Measurements from ENCODE around the gene CFAP99.

DNA sequence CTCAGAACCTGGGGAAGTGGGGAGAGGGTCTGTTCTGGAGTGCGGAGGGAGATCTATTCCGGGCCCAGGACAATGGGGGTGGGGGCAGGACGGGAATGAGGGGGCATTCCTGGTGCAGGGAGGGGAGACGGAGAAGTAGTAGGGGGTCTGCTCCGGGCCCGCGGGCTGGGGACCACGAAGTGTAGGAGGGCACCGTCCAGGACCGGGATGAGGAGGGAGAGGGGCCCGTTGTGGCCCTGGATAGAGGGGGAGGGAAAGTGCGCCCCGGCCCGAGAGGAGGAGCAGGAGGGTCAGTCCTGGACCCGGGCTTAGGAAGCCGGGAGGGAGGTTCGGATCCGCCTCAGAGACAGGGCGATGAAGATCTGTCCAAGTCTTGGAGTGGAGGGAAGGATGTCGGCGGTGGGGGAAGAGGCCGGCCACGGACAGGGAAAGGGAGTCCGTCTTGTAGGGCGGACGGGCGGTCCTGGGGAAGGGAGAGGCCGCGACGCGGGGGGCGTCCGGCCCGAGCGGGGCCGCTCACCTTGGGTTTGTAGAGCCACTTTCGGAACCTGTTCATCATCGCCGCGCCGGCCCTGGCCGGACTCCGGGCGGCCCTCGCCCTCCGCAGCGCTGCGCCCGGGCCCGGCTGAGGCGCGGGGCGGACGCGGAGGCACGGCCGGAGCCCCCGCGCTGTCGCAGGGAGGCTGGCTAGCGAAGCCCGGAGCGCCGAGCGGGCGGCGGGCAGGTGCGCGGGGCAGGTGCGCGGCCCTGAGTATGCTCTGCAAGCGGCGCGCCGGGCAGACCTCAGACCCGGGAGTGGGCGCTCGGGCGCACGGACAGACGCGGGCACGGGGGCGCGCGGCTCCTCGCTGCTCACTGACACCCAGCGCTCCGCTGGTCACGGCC lies 748 bp upstream of the CFAP99 start, which contains the start of gene ZFYVE28:
- peak in 1 of 3 donors; percentile 30 for TF ChIP-seq POLR2A (IDR thresholded peaks at IDR 0.05)
- TF ChIP-seq, protein P1, sequence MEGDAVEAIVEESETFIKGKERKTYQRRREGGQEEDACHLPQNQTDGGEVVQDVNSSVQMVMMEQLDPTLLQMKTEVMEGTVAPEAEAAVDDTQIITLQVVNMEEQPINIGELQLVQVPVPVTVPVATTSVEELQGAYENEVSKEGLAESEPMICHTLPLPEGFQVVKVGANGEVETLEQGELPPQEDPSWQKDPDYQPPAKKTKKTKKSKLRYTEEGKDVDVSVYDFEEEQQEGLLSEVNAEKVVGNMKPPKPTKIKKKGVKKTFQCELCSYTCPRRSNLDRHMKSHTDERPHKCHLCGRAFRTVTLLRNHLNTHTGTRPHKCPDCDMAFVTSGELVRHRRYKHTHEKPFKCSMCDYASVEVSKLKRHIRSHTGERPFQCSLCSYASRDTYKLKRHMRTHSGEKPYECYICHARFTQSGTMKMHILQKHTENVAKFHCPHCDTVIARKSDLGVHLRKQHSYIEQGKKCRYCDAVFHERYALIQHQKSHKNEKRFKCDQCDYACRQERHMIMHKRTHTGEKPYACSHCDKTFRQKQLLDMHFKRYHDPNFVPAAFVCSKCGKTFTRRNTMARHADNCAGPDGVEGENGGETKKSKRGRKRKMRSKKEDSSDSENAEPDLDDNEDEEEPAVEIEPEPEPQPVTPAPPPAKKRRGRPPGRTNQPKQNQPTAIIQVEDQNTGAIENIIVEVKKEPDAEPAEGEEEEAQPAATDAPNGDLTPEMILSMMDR (IDR thresholded peaks at IDR 0.05) = no peak
